DND-41 (cell line): Measurements from ENCODE around the gene MOCOS.

ENCODE experiments used
- EZH2 ChIP-seq: IDR thresholded peaks from 3 replicates; pipeline ENCODE4 v1.6.1; 2012; ENCODE audit warnings: borderline replicate concordance, low read depth, mild to moderate bottlenecking, moderate library complexity, low read length, inconsistent platforms; ENCODE audit not compliant: severe bottlenecking
- TF ChIP-seq, protein P1 (sequence below): IDR thresholded peaks from 2 replicates; pipeline ENCODE4 v1.5.1; 2012; ENCODE audit warnings: borderline replicate concordance, low read length, moderate library complexity, mild to moderate bottlenecking; ENCODE audit not compliant: poor library complexity, severe bottlenecking; ENCODE audit errors: extremely low read depth

DNA sequence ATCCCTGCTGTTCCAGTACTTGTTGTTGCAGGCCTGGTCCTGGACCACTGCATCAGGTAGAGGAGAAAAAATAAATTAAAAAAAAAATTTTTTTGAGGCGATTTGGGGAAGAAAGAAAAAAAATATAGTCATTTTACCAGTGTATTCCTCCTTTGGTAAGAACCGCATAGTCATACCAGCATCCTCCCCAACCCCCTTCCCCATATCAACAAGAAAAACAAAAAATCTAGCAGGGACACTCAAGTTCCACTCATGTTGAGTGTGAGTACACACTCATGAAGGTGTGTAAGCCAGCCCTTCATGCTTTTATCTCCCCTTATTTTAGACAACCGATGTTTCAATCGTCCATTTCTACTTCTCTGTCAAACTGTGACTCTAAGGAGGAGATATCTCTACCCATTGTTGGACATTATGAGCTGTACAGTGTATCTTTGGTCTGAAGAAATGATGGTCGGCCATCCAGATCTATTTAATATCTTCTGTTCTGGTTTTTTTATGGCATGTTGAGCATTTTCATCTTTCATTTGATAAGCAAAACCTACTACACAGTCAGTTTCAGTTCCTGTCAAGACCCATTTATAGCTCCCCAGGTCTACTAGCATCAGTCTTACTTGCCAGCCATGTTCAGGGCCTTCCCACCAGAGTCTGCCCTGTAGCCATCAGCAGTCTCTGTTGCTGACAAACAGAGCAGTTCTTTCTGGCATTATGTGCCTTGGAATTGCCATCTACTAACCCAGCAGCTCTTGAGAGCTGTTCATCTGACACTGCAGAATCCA lies 37.6 kb upstream of the MOCOS start:
- TF ChIP-seq, protein P1, sequence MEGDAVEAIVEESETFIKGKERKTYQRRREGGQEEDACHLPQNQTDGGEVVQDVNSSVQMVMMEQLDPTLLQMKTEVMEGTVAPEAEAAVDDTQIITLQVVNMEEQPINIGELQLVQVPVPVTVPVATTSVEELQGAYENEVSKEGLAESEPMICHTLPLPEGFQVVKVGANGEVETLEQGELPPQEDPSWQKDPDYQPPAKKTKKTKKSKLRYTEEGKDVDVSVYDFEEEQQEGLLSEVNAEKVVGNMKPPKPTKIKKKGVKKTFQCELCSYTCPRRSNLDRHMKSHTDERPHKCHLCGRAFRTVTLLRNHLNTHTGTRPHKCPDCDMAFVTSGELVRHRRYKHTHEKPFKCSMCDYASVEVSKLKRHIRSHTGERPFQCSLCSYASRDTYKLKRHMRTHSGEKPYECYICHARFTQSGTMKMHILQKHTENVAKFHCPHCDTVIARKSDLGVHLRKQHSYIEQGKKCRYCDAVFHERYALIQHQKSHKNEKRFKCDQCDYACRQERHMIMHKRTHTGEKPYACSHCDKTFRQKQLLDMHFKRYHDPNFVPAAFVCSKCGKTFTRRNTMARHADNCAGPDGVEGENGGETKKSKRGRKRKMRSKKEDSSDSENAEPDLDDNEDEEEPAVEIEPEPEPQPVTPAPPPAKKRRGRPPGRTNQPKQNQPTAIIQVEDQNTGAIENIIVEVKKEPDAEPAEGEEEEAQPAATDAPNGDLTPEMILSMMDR: no peak
- TF ChIP-seq EZH2: no peak
